Astrocyte of the spinal cord (primary cell): Measurements from ENCODE around the gene CMTR1.
A peak's percentile ranks its signal among the peaks of the same experiment; 100 is the strongest.

Experiments
- DNase-seq: peaks from one replicate; pipeline ENCODE4 v3.0.0; 2011; ENCODE audit warnings: low read depth, low spot score
- H3K4me3 ChIP-seq: 2 replicates; pipeline ENCODE4 v1.5.1; 2011; ENCODE audit warnings: low read depth, mild to moderate bottlenecking, low read length, moderate library complexity
- in situ Hi-C: cut with HindIII; loops from 2 replicates; pipeline ENCODE4 v1.10.0; 2017; ENCODE audit warnings: low sequenced_read_pairs
- TF ChIP-seq, protein P1 (sequence below): IDR thresholded peaks from 2 replicates; pipeline ENCODE4 v1.5.1; 2012; ENCODE audit warnings: low read depth, mild to moderate bottlenecking, low read length, inconsistent platforms

CMTR1 gene

DNA sequence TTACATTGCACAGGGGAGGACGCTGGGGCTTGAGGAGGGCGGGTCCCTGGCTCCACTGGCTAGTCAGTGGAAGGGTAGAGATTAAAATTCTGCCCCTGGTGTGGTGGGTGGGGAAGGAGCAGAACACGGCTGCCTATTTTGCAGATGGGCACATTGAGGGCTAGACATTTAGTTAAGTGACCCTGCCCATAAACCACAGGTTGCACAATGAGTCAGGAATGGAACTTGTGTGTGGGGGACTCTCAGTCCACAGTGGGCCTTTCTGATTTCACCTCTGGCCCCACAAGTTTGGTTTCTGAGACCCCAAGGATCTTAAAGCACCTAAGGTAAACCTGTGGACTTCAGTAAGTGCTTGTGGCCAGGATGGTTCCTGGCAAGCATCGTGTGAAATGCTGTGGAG, 88.7 kb downstream of the CMTR1 start:
- DNase-seq, result no peak
- TF ChIP-seq, protein P1, sequence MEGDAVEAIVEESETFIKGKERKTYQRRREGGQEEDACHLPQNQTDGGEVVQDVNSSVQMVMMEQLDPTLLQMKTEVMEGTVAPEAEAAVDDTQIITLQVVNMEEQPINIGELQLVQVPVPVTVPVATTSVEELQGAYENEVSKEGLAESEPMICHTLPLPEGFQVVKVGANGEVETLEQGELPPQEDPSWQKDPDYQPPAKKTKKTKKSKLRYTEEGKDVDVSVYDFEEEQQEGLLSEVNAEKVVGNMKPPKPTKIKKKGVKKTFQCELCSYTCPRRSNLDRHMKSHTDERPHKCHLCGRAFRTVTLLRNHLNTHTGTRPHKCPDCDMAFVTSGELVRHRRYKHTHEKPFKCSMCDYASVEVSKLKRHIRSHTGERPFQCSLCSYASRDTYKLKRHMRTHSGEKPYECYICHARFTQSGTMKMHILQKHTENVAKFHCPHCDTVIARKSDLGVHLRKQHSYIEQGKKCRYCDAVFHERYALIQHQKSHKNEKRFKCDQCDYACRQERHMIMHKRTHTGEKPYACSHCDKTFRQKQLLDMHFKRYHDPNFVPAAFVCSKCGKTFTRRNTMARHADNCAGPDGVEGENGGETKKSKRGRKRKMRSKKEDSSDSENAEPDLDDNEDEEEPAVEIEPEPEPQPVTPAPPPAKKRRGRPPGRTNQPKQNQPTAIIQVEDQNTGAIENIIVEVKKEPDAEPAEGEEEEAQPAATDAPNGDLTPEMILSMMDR, result no peak
- no peak overlapping the region for H3K4me3 ChIP-seq
- in situ Hi-C loops, result no loop called here

- in situ Hi-C loops, result no loop called here
- no peak overlapping the region for H3K4me3 ChIP-seq
- TF ChIP-seq, protein P1, result no peak
- no peak for DNase-seq
These were observed 89.8 kb downstream of the CMTR1 start for GRCh38 chr6:37522836-37523235.

- H3K4me3 ChIP-seq, result no peak overlapping the region
- in situ Hi-C loops, result no loop called here
These were observed 90.4 kb downstream of the CMTR1 start for GRCh38 chr6:37523412-37523811.

GRCh38 chr6:37524025-37524969, 91.3 kb downstream of the CMTR1 start:
- H3K4me3 ChIP-seq, result no peak overlapping the region
- peak; percentile 75 for DNase-seq
- TF ChIP-seq, protein P1, result no peak
- in situ Hi-C loops, result no loop called here

More at GRCh38 chr6:37523412-37523811, 90.4 kb downstream of the CMTR1 start:
- TF ChIP-seq, protein P1, result no peak
- no peak for DNase-seq

- TF ChIP-seq, protein P1, result no peak
- no peak overlapping the region for H3K4me3 ChIP-seq
- in situ Hi-C loops, result no loop called here
- DNase-seq, result no peak
These were observed 91.9 kb downstream of the CMTR1 start for GRCh38 chr6:37524970-37525318.

DNA sequence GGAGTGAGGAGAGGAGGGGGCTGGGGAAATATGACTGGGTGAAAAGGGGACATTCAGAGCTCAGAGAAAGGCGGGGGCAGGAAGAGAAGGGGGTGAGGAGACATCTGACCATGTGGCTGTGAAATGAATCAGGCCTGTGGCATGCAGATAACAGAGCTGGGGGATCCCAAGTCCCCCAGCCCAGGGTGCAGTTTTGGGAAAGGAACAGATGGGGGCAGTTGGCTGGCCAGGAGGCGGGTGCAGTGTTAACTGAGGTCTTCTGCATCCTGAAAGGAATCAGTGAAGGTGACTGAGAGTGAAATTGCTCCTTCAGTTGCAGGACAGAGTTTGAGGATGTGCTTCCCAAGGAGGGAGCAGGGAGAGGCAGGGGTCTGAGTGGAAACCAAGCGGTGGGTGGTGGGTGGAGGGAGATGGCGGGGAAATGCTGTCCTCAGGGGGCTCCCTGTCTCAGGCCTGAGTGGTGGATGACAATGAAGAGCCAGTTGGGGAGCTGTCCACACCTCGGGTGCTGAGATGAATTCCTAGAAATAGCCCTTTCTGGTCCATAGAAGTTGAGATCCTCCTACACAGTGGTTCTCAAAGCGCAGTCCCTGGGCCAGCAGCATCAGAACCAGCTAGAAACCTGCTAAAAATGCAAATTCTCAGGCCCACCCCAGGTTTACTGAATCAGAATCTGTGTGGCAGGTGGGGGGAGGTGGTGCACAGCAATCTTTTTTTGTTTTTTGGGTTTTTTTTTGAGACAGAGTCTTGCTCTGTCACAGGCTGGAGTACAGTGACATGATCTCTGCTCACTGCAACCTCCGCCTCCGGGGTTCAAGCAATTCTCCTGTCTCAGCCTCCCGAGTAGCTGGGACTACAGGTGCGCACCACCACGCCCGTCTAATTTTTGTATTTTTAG, 92.7 kb downstream of the CMTR1 start:
- no peak overlapping the region for H3K4me3 ChIP-seq
- peak; percentile 29 for DNase-seq
- TF ChIP-seq, protein P1, result no peak
- in situ Hi-C loops, result no loop called here
